HepG2 (cell line): ENCODE data around the gene HES2. TPM values are rescaled to one million over a fixed set of nuclear protein-coding genes. Genes with fewer than 3 reads are reported as not detected.

ENCODE experiments used
- AKAP8 ChIP-seq: sonication (generic); formaldehyde crosslinking; IDR thresholded peaks from 2 replicates; pipeline ENCODE4 v1.5.1; 2020; ENCODE audit warnings: mild to moderate bottlenecking, missing genetic modification reagents
- CCAR2 ChIP-seq: fragments of 200-400 bp; formaldehyde crosslinking; optimal IDR thresholded peaks from 2 replicates; pipeline ENCODE3; 2018; ENCODE audit warnings: low read depth, mild to moderate bottlenecking, low read length, moderate library complexity
- CHD2 ChIP-seq: IDR thresholded peaks from 2 replicates; pipeline ENCODE4 v1.6.1; 2011; ENCODE audit warnings: low read depth, low read length, improper control_type of control experiment
- ETV5 ChIP-seq: IDR thresholded peaks from 2 replicates; pipeline ENCODE4 v1.6.1; 2018; ENCODE audit warnings: missing biosample characterization, missing genetic modification reagents, inconsistent platforms, borderline replicate concordance
- NFYB ChIP-seq: sonication (generic); formaldehyde crosslinking; IDR thresholded peaks from 2 replicates; pipeline ENCODE4 v1.4.0; 2020; ENCODE audit warnings: missing genetic modification reagents
- SMAD3 ChIP-seq: sonication (generic); formaldehyde crosslinking; IDR thresholded peaks from 2 replicates; pipeline ENCODE4 v1.4.0; 2020; ENCODE audit warnings: missing genetic modification reagents
- SP5 ChIP-seq: IDR thresholded peaks from 2 replicates; pipeline ENCODE4 v1.6.1; 2016; ENCODE audit warnings: low read depth, borderline replicate concordance
- polyA plus RNA-seq, 8 experiments: library from polyadenylated mRNA; depleted of rRNA in 3 of 8; stranded (reverse) in 7 of 8; unstranded in 1 of 8; fragments of >200 nt; fragmentation: Illumina TruSeq in 4 of 8; extraction: Trizol in 4 of 8; gene quantifications; 2 replicates each; pipeline versions ENCODE4 v1.2.1 to v1.2.3, GENCODE V29; 2011 to 2016; ENCODE audit warnings: low read depth in 4 of 8, missing spikeins in 1 of 8, mixed read lengths in 1 of 8; ENCODE audit not compliant: insufficient read depth in 1 of 8
- total RNA-seq, 5 experiments: library from RNA; depleted of rRNA; stranded (reverse); fragments of >200 nt; fragmentation: Illumina TruSeq; extraction: Trizol; gene quantifications; 2 replicates each; pipeline ENCODE4 v1.2.3, GENCODE V29; 2016; ENCODE audit warnings: low read depth in 1 of 5
- TF ChIP-seq, protein P1 (sequence below): IDR thresholded peaks from 2 replicates; pipeline ENCODE4 v1.6.1; 2016
- TF ChIP-seq, protein P2 (sequence below): sonication (generic); formaldehyde crosslinking; IDR thresholded peaks from 2 replicates; pipeline ENCODE4 v1.5.1; 2020; ENCODE audit warnings: missing genetic modification reagents, mild to moderate bottlenecking, borderline replicate concordance
- TF ChIP-seq, protein P3 (sequence below), 2 experiments: IDR thresholded peaks; 2 replicates each; pipeline ENCODE4 v1.6.1; 2011 to 2012; ENCODE audit warnings: low read length in 2 of 2, borderline replicate concordance in 1 of 2, low read depth in 1 of 2, mild to moderate bottlenecking in 1 of 2, moderate library complexity in 1 of 2
- TF ChIP-seq, protein P4 (sequence below): sonication (generic); formaldehyde crosslinking; IDR thresholded peaks from 2 replicates; pipeline ENCODE4 v1.8.0; 2022; ENCODE audit warnings: missing genetic modification reagents, mild to moderate bottlenecking, inconsistent platforms, borderline replicate concordance

HES2 gene
- total and polyA plus RNA-seq, 2 of the 13 experiments (the other 11 are each of a cell fraction or from before 2014, with no cell fraction given) = 0.11 to 0.17 TPM

DNA sequence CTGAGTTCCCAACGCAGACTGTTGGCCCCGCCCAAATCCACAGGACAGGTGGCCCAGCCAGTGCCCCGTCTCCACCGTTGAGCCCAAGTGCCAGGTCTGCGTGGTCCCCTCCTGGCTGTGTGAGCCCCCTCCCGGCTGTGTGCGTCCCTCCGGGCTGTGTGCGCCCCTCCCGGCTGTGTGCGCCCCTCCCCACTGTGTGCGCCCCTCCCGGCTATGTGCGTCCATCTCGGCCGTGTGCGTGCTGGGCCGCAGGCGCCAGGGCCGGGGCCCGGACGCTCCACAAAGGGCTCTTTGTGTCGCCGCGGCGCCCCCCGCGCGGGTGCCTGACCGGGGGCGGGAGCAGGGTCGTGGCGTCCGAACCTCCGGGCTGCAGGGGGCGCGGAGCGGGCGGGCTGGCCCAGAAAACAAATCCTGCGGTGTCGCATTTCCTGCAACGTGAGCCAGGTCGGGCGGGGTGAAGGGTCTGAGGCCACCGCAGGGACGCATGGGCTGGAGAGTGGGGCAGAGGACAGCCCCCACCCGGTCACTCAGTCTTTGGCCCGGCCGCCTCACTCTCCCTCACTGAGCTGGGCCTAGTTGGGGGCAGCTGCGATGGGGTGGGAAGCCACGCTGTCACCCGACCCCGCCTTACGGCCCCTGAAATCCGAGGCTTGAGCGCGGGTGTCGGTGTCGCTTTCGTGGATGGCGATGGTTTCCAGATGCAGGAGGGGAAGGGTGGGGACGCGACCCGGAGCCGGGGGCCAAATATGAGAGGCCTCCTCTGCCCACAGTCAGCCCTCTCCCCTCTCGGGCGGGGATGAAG is 27.5 kb upstream of the HES2 start (continued):
- TF ChIP-seq CCAR2 = no peak
- TF ChIP-seq AKAP8 (CRISPR knock-in tag) = peak; percentile 98
- TF ChIP-seq, protein P1, sequence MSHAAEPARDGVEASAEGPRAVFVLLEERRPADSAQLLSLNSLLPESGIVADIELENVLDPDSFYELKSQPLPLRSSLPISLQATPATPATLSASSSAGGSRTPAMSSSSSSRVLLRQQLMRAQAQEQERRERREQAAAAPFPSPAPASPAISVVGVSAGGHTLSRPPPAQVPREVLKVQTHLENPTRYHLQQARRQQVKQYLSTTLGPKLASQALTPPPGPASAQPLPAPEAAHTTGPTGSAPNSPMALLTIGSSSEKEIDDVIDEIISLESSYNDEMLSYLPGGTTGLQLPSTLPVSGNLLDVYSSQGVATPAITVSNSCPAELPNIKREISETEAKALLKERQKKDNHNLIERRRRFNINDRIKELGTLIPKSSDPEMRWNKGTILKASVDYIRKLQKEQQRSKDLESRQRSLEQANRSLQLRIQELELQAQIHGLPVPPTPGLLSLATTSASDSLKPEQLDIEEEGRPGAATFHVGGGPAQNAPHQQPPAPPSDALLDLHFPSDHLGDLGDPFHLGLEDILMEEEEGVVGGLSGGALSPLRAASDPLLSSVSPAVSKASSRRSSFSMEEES (CRISPR knock-in tag) = peak; percentile 23; the same call in 1 of the 2 replicates
- peak; percentile 17; the same call in 1 of the 2 replicates for TF ChIP-seq NFYB
- TF ChIP-seq, protein P2, sequence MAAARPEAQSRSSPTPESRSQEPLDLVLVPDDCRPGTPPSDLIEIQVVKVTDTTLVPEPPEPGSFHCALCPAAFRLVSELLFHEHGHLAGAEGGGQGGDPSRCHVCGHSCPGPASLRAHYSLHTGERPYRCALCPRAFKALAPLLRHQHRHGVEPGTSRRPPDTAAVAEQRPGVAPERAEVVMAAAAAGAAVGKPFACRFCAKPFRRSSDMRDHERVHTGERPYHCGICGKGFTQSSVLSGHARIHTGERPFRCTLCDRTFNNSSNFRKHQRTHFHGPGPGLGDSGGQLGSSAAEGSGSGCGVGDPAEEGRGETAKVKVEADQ (CRISPR knock-in tag) = peak; percentile 85
- TF ChIP-seq, protein P3, sequence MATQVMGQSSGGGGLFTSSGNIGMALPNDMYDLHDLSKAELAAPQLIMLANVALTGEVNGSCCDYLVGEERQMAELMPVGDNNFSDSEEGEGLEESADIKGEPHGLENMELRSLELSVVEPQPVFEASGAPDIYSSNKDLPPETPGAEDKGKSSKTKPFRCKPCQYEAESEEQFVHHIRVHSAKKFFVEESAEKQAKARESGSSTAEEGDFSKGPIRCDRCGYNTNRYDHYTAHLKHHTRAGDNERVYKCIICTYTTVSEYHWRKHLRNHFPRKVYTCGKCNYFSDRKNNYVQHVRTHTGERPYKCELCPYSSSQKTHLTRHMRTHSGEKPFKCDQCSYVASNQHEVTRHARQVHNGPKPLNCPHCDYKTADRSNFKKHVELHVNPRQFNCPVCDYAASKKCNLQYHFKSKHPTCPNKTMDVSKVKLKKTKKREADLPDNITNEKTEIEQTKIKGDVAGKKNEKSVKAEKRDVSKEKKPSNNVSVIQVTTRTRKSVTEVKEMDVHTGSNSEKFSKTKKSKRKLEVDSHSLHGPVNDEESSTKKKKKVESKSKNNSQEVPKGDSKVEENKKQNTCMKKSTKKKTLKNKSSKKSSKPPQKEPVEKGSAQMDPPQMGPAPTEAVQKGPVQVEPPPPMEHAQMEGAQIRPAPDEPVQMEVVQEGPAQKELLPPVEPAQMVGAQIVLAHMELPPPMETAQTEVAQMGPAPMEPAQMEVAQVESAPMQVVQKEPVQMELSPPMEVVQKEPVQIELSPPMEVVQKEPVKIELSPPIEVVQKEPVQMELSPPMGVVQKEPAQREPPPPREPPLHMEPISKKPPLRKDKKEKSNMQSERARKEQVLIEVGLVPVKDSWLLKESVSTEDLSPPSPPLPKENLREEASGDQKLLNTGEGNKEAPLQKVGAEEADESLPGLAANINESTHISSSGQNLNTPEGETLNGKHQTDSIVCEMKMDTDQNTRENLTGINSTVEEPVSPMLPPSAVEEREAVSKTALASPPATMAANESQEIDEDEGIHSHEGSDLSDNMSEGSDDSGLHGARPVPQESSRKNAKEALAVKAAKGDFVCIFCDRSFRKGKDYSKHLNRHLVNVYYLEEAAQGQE (IDR thresholded peaks at IDR 0.05; ENCODE audit: borderline replicate concordance in 1 of 2, low read depth in 1 of 2, low read length in 2 of 2) = peak in 1 of 2 experiments; percentile 9; a peak in 1 of 4 replicates
- no peak for TF ChIP-seq CHD2
- TF ChIP-seq ETV5 (CRISPR knock-in tag) = peak; percentile 86
- 0 out of 2 replicates have a peak, but pooled peaks have one; percentile 11 for TF ChIP-seq SMAD3 (CRISPR knock-in tag)
- TF ChIP-seq, protein P4, sequence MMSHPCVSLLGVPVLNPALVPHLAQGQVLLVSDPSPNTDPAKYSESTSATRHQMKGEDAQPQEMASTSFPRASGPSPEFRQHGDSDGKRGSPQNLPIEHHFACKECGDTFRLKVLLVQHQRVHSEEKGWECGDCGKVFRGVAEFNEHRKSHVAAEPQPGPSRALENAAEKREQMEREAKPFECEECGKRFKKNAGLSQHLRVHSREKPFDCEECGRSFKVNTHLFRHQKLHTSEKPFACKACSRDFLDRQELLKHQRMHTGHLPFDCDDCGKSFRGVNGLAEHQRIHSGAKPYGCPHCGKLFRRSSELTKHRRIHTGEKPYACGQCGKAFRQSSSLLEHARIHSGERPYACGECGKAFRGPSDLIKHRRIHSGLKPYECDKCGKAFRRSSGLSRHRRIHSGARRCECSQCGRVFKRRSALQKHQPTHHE (CRISPR knock-in tag) = peak; percentile 76; the same call in 1 of the 2 replicates
- 0 out of 2 replicates have a peak, but pooled peaks have one; percentile 84 for TF ChIP-seq SP5
